MCF 10A (cell line): ENCODE measurements around the gene CLEC12A. TPM values are rescaled to one million over a fixed set of nuclear protein-coding genes. Genes with fewer than 3 reads are reported as not detected.
"Not testable (repeated sequence)": the region's sequence is repeated elsewhere in the genome, so short reads cannot be mapped to it uniquely, and the experiment has no call there.

Source experiments
- BruUV-seq: library from RNA; stranded (reverse); fragments of 400-500 nt; replicated peaks from 2 replicates; lab custom pipeline; 2021; lab: Mats Ljungman, UMichigan
- CTCF ChIA-PET: fragments of 300-600 bp; sonication (Branson Sonifier 250); formaldehyde crosslinking; extraction: SDS; loops from one replicate; lab custom pipeline; 2021; ENCODE audit warnings: antibody characterized with exemption, inconsistent platforms; lab: Yijun Ruan, JAX
- POLR2A ChIA-PET: fragments of 300-600, 350-650 bp; sonication (Branson Sonifier 250); formaldehyde crosslinking; extraction: SDS; loops from one replicate; lab custom pipeline; 2020; ENCODE audit warnings: antibody characterized with exemption, inconsistent platforms; lab: Yijun Ruan, JAX
- DNase-seq: peaks from one replicate; pipeline ENCODE4 v3.0.0-alpha.2; 2018; ENCODE audit not compliant: unreplicated experiment
- H3K27ac Mint-ChIP-seq: one replicate; pipeline ENCODE4 v1.8.0; 2022; ENCODE audit warnings: mild to moderate bottlenecking, low read depth, mixed read lengths; ENCODE audit not compliant: unreplicated experiment
- H3K27me3 Mint-ChIP-seq: one replicate; pipeline ENCODE4 v1.8.0; 2022; ENCODE audit warnings: mixed read lengths; ENCODE audit not compliant: insufficient read depth, unreplicated experiment
- H3K36me3 Mint-ChIP-seq: one replicate; pipeline ENCODE4 v1.8.0; 2022; ENCODE audit warnings: mild to moderate bottlenecking, moderate library complexity, mixed read lengths; ENCODE audit not compliant: insufficient read depth, unreplicated experiment
- H3K4me1 Mint-ChIP-seq: one replicate; pipeline ENCODE4 v1.8.0; 2022; ENCODE audit warnings: mixed read lengths; ENCODE audit not compliant: insufficient read depth, unreplicated experiment
- H3K4me3 Mint-ChIP-seq: one replicate; pipeline ENCODE4 v1.8.0; 2022; ENCODE audit warnings: mild to moderate bottlenecking, moderate library complexity, mixed read lengths; ENCODE audit not compliant: unreplicated experiment
- H3K9me3 Mint-ChIP-seq: one replicate; pipeline ENCODE4 v1.8.0; 2022; ENCODE audit warnings: mixed read lengths; ENCODE audit not compliant: unreplicated experiment
- CTCF ChIP-seq: fragments of 200-600 bp; IDR thresholded peaks from one replicate; pipeline ENCODE4 v1.8.0; 2022; ENCODE audit warnings: antibody characterized with exemption, mild to moderate bottlenecking; ENCODE audit not compliant: unreplicated experiment
- intact Hi-C: fragments of 100-400 bp; cut with micrococcal nuclease; formaldehyde crosslinking; loops from 2 replicates; pipeline ENCODE4 v1.14.1; 2022
- total RNA-seq: library from RNA; stranded (reverse); gene quantifications from 2 replicates; pipeline ENCODE4 v1.2.3, GENCODE V29; 2022

CLEC12A gene
- total RNA-seq, 1 experiment from 2014 or later, result not detected

GRCh38 chr12:9973949-9974348, 2.7 kb downstream of the CLEC12A start:
- CTCF ChIA-PET, result no interaction called here
- BruUV-seq, result no TSS peak
- intact Hi-C loops, result no loop called here

GRCh38 chr12:9974731-9975130, 3.5 kb downstream of the CLEC12A start:
- H3K4me1 Mint-ChIP-seq, POLR2A ChIA-PET, H3K27ac Mint-ChIP-seq, intact Hi-C loops, H3K27me3 Mint-ChIP-seq, H3K4me3 Mint-ChIP-seq, H3K36me3 Mint-ChIP-seq, CTCF ChIA-PET, BruUV-seq, DNase-seq, H3K9me3 Mint-ChIP-seq: not testable (repeated sequence)

More at GRCh38 chr12:9973949-9974348, 2.7 kb downstream of the CLEC12A start:
- Mint-ChIP-seq H3K36me3 (no peaks in the 10 kb centered on the region), H3K9me3 (peaks cover 7% of the 10 kb centered on the region), H3K4me1 (no peaks in the 10 kb centered on the region), H3K4me3 (no peak overlapping the region), H3K27me3 (no peaks in the 10 kb centered on the region), H3K27ac (no peak overlapping the region)
- POLR2A ChIA-PET, result no interaction called here
- TF ChIP-seq CTCF, result no peak
- no peak for DNase-seq

GRCh38 chr12:9975614-9976013, 4.4 kb downstream of the CLEC12A start:
- POLR2A ChIA-PET, result no interaction called here
- Mint-ChIP-seq H3K27me3 (no peaks in the 10 kb centered on the region), H3K4me1 (no peaks in the 10 kb centered on the region), H3K9me3 (peaks cover 7% of the 10 kb centered on the region), H3K27ac (no peak overlapping the region), H3K4me3 (no peak overlapping the region), H3K36me3 (no peaks in the 10 kb centered on the region)
- DNase-seq, result no peak
- BruUV-seq, result no TSS peak
- intact Hi-C loops, result no loop called here
- TF ChIP-seq CTCF, result no peak
- CTCF ChIA-PET, result no interaction called here

GRCh38 chr12:9976626-9977025, 5.4 kb downstream of the CLEC12A start:
- CTCF ChIA-PET, H3K4me1 Mint-ChIP-seq, H3K9me3 Mint-ChIP-seq, intact Hi-C loops, BruUV-seq, H3K36me3 Mint-ChIP-seq, DNase-seq, H3K27ac Mint-ChIP-seq, H3K4me3 Mint-ChIP-seq, H3K27me3 Mint-ChIP-seq, POLR2A ChIA-PET: not testable (repeated sequence)

- ChIA-PET CTCF (interaction anchor here (0.6 to 1.2 kb wide), 5 partner anchors 31 to 1472 kb away, joined by 3 to 5 read pairs (median 3); no protein-coding TSS in a partner anchor), POLR2A (interaction anchor here (0.5 kb wide), 1 partner anchor 23 kb away, joined by 3 read pairs; no protein-coding TSS in a partner anchor)
- no peaks in the 10 kb centered on the region for H3K36me3 Mint-ChIP-seq
- no peak for DNase-seq
- H3K4me3 Mint-ChIP-seq, result no peak overlapping the region
- H3K4me1 Mint-ChIP-seq, result no peaks in the 10 kb centered on the region
- H3K9me3 Mint-ChIP-seq, result peaks cover 7% of the 10 kb centered on the region
- no TSS peak for BruUV-seq
- H3K27me3 Mint-ChIP-seq, result no peaks in the 10 kb centered on the region
- intact Hi-C loops, result no loop called here
- no peak for TF ChIP-seq CTCF
- no peak overlapping the region for H3K27ac Mint-ChIP-seq
Observed at GRCh38 chr12:9977916-9978315, 6.7 kb downstream of the CLEC12A start.
